HG02610 (cell line): ENCODE data around the gene ARL4D.
"Not testable (repeated sequence)": the region's sequence is repeated elsewhere in the genome, so short reads cannot be mapped to it uniquely, and the experiment has no call there.

Source experiments
- ATAC-seq: cut with Tn5 transposase; IDR thresholded peaks from one replicate; pipeline ENCODE4 v1.9.1; 2021; ENCODE audit warnings: mild to moderate bottlenecking, moderate library complexity; ENCODE audit not compliant: unreplicated experiment

ARL4D gene

DNA sequence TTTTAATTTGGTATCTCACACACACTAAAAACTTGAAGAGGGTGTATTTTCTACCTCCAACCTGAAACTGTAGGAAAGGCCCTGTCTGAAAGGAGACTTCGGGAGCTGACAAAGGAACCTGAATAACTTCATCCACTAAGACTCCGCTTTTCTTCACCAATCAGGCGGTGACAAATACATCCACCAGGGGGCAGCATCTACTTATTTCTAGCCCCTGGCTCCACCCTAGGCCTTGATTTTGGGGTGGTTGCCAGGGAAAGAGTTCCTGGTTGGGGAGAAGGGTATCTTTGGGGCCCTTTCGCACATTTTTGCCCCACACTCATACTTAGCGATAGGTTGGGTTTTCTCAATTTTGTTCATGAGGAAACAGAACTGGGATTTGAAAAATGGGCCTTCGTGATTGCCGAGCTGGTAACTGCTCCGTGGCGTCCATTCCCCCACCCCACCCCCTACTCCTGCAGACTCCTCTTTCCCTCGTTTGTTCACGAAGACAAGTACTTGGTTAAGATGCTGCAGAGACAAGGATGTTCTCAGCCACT lies 4.8 kb upstream of the ARL4D start:
- peak; percentile 40 for ATAC-seq

DNA sequence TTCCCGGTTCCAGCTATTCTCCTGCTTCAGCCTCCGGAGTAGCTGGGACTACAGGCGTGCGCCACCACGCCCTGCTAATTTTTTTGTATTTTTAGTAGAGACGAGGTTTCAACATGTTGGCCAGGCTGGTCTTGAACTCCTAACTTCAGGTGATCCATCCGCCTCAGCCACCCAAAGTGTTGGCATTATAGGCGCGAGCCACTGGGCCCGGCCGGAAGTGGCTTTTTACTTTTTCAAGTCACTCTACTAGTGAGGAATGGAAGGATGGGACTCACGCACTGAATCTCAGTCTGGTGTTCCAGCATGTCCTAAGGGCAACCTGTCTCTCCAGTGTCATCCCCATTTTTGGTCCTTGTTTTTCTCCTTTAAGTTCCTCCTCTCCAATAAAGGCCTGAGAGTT lies 4.1 kb upstream of the ARL4D start:
- not testable (repeated sequence) for ATAC-seq

DNA sequence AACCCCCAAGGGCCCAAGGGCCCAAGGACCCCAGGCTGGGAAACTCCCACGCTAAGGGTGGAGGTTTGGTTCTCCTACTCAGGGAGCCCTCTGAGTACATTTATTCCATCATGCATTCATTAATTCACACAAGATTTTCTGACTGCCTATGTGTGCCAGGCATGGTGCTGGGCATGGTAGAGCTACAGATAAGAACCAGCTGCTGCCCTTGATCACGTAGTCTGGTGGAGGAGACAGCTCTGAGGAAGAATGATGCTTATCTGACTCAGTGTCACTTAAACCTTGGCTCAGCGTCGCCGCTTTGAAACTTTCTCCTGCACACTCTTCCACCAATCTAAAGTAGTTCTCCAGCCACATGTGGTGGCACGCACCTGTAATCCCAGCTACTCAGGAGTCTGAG lies 3.6 kb upstream of the ARL4D start:
- ATAC-seq = no peak

DNA sequence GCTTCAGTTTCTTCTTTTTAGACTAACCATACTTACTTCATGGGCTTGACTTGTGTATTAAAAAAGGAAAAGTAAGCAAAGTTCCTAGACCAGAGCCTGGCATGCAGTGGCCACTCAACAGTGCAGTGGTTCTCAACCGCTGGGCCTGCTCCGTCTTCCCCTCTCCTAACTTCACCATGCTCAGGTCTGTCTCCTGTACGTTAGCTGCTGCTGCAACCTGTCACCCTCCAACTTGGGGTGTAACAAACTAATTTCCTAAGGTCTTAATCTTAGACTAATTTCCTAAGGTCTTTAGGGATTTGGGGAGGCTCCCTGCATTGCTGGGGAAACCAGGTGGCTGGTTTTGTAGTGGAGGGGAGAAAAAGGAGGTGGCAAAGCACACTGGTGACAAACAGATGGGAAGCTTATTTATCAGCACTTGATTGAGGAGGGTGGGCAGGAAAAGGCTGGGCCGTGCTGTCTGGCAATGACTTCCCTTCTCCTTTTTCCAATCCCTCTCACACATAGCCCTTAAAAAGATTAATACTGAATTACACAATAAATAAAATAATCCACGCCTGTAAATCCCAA lies 2.2 kb upstream of the ARL4D start:
- ATAC-seq = no peak

DNA sequence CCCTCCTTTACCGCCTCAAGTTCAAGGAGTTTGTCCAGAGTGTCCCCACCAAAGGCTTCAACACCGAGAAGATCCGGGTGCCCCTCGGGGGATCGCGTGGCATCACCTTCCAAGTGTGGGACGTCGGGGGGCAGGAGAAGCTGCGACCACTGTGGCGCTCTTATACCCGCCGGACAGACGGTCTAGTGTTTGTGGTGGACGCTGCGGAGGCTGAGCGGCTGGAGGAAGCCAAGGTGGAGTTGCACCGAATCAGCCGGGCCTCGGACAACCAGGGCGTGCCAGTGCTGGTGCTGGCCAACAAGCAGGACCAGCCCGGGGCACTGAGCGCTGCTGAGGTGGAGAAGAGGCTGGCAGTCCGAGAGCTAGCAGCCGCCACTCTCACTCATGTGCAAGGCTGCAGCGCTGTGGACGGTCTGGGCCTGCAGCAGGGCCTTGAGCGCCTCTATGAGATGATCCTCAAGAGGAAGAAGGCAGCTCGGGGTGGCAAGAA lies 1.1 kb downstream of the ARL4D start:
- ATAC-seq = no peak

DNA sequence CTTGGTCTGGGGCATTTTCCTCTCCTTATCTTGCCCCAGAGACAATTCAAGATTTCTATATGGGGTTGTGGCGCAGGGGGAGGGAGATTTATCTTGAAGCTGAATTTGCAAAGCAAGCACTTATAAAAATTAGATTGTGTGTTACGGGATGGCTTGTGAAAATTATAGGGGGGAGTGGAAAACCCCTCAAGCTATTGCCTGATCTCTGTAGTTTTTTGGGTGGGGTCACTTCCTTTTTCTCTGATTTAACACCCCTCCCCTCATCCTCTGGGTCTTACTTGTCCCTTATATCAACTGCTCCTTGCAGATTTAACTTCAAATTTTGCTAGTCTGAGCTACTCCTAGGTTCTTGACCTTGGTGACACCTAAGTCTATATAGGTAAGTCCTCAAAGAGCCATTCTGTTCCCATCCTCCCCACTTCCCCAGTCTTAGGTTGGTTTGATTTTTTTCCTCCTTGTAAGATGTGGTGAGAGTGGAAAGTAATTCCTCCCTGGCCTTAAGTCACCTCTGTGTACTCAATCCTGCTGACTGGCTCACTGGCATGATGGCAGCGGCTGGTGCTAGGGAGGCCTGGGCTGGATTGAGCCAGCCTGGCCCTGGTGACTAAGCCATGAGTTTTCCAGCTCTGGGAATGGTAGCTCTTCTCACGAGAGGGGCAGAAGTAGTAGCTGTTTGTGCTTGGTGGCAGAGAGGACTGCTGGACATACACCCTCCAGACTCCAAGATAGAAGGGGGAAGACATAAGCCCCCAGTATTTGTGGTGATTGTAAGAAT lies 2.3 kb downstream of the ARL4D start:
- no peak for ATAC-seq

DNA sequence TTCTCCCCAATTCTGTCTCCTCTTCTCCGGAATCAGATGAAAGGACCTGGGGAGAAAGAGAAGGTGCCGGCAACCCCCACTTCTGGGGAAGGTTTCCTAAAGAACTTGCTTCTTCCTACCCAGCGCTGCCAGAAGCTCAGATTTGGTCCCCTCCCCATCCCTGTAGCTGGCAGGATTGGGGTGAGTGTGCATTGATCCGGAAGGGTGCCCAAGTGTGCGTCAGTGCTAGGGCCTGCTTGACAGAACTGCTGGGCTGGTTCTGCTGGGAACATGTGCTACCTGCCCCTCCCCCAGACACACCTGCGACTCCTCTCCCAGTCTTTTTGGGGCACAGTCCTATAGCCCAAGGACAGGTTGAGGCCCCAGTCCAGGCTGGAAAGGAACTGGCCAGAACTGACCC lies 3.3 kb downstream of the ARL4D start:
- ATAC-seq = no peak

DNA sequence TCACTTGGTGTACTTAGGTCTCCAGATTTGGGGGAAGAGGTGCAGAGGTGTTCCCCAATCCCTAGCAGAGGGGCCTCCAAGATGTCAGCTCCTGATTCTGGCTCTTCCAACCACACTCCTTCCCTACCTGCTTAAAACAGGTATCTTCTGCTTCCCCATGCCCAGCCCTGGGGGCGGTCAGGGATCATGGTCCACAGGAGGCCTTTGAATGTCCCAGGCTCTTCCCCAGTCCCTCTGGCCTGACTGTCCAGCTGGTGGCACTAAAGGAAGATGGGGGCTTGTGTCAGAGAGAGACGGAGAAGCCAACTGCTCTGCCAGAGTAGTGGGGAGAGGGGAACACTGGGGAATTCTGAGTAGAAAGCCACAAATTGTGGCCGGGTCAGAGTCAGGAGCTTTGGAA lies 3.8 kb downstream of the ARL4D start:
- ATAC-seq = no peak

DNA sequence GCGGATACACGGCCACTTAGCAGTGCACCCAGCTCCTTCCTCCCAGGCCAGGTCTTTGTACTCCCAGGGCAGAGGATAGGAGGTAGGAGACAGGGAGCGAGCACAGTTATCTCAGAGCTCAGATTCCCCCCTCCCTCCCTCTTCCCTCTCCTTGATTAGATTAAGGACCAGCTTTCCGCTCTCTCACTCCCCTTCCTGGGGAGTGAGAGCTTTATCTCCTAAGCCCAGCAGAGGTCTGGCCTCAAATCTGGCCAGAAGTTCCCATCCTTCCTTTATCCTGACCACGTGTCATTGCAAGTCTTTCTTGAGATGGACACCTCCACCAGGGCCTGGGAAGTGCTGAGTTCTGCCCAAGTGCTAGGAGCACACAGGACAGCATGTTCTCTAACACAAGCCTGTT lies 5.1 kb downstream of the ARL4D start:
- ATAC-seq = no peak

DNA sequence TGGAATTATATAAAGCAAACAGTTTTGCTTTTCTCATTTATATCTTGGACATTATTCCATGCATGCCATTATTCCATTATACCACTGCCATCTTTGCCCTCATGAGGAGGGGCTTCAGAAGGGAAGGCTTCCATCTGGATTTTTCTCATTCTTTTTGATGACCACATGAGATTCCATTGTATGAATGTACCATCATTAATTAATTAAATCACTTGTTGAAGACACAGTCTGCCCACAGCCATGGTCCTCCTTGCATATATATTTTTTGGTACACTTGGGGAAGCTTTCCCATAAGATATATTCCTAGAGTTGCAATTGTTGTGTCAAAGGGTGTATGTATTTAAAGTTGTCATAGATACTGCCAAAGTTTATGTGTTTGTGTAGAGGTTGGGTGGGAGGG lies 7.1 kb downstream of the ARL4D start:
- no peak for ATAC-seq

DNA sequence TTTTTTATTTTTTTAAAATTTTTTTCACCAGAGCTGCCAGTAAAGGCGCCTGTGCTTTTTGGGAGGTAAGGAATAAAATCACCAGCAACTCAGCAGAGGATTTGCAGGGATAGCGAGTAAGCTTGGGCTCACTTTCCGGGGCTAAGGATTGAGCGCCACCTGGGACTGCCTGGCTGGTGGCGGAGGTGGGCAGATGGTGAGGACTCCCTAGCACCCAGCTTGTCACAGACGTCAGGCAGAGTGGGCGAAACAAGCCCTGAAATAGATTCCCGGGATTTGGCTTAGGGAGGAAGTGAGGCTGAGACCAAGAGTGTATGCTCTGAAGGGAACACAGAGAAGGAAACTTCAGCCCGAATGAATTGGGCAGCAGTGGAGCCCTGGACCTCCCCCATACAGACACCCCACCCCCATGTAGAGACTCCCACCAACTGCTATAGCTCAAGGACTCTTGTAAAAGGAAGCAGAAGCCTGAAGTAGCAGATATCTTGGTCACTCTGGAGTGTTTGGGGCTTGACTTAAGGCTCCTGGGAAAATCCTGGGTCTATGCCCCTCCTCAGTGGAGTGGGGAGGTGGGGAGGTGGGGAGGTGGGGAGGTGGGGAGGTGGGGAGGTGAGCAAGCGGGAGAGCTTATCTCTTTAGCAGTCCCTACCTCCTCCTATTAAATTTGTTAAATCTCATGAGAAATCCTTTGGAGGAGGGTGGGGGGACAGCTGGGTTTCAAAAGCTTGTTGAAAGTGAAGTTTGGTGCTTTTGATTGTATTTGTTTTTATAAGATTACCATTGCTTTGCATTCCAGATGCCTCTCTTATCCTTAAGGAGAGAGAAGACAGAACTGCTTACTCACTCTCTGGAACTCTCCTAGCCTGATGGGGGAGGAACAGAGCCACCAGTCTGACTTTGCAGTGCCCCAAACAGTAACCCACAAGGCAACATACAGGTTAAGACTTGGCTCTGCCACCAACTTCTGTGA lies 8.2 kb downstream of the ARL4D start:
- no peak for ATAC-seq

DNA sequence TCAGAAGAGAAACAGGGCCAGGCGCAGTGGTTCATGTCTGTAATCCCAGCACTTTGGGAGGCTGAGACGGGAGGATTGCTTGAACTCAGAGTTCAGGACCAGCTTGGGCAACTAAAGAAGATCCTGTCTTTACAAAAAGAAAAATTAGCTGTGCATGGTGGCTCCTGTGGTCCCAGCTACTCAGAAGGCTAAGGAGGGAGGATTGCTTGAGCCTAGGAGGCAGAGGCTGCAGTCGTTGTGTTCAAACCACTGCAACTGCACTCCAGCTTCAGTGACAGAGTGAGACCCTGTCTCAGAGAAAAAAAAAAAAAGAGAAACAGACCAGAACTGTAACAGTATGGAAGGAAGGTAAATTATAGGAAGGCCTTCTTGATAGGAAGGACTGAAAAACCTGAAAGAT lies 10.3 kb downstream of the ARL4D start:
- ATAC-seq = no peak

DNA sequence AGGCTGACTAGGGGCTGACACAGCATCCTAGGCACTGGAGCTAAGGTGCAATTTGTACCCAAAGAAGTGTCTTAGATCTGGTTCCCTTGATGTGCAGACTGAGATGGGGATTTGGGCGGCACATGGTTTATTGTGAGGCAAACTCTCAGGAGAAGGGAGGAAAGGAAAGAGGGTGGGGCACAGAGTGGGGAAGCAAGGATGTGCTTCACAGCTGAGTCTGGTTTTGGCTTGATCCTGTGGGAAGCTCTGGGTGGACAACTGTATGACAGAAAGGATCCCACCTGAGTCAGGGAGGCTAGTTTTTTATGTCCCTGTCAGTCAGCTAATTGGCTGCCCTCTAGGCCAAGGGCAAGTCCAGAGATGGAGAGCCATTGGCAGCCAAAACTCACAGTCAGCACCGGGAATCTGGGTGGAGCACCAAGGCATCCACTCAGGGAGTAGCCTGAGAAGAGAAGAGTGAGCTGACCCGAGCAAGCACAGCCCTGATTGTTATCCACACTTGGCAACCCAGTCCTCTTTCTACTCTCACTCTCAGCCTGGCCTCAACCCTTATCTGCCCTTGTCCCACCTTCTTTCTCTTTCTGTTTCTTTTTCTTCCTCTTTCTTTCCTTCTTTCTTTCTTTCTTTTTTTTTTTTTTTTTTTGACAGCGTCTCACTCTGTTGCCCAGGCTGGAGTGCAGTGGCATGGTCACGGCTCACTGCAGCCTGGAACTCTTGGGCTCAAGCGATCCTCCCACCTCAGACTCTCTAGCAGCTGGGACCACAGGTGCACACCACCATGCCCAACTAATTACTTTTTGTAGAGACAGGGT lies 12.0 kb downstream of the ARL4D start:
- no peak for ATAC-seq

DNA sequence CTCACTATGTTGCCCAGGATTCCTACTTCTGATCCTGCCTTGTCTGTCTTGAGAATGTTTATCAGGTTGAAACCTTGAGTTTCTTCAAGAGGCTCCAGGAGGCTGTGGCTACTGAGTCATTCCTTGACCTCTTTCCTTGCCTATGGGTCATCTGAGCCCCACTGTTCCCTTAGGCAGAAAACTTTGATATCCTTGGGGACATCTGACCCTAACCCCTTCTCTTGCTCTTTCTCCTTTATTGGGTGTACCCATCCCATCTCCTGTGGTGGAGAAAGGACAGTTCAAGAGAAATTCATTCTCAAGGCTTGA lies 12.5 kb downstream of the ARL4D start:
- ATAC-seq = no peak

DNA sequence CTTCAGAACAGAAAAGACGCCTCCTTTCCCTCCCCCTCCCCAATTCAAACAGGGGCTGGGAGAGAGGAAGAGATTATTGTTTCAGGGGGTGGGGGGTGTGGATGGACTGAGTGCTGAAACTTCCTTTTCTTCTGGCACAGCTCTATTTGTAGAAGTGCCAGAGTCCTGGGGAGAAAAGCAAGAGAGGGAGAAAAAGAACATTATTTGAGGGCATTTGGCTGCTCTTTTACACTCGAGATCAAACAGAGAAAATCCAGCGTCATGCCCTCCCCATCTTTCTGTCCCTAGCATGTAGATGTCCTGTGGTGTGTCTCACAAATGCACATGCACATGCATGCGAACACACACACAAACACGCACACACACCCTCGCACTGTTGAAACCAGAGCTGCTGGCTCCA lies 13.0 kb downstream of the ARL4D start:
- no peak for ATAC-seq

DNA sequence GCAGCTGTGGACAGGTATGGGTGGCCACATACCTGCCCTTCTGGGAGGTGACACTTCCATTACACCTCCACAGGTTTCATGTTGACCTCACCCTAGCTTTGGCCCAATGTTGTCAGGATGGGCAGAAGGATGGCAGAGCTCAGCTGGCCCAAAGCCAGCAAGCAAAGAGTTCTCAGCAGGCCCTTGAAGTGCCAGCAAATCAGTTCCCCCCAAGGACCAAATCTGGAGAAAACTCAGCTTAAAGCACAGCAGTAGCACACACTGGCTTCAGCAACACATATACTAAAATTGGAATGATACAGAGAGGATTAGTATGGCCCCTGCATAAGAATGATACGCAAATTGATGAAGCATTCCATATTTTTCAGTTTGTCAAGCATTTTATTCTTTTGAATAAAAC lies 13.4 kb downstream of the ARL4D start:
- no peak for ATAC-seq

DNA sequence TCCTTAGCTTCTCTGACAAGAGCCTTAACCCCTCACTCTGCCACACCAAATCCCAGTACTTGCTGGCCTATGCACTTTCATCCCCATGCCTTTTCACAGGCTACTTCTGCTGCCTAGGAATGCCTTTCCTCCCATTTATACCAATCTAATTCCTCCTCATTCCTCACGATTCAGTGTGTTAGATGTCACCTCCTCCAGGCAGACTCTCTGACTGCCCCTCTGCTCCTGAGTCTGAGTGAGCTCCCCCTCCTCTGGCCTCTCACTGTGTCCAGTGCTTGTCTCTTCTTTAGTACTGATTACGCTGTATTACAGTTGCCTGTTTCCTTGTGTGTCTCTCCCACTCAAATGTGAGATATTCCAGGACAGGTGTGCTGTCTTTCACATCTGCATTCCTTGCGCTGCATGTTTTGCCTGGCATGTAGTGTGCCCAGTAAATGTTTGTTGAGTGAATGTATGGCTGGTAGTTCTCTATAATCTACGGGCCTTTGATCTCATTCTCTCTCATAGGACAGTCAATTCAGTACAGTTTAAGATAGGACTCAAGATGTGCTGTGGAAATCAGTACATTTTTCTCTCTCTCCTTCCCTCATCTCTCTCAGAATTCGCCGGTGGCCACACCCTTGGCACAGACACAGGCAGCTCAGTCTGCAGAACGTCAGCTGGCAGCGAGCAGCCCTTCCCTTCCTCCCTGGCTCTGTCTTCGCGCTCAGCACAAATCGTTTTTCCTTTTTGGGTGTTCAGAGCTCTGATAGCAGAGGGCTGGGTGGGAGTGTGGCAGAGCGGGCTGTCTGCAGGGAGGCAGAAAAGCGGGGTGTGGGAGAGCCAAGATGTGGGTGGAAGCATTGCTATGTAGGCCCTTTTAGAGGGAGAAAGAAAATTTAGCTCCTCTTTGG lies 18.5 kb downstream of the ARL4D start:
- no peak for ATAC-seq

DNA sequence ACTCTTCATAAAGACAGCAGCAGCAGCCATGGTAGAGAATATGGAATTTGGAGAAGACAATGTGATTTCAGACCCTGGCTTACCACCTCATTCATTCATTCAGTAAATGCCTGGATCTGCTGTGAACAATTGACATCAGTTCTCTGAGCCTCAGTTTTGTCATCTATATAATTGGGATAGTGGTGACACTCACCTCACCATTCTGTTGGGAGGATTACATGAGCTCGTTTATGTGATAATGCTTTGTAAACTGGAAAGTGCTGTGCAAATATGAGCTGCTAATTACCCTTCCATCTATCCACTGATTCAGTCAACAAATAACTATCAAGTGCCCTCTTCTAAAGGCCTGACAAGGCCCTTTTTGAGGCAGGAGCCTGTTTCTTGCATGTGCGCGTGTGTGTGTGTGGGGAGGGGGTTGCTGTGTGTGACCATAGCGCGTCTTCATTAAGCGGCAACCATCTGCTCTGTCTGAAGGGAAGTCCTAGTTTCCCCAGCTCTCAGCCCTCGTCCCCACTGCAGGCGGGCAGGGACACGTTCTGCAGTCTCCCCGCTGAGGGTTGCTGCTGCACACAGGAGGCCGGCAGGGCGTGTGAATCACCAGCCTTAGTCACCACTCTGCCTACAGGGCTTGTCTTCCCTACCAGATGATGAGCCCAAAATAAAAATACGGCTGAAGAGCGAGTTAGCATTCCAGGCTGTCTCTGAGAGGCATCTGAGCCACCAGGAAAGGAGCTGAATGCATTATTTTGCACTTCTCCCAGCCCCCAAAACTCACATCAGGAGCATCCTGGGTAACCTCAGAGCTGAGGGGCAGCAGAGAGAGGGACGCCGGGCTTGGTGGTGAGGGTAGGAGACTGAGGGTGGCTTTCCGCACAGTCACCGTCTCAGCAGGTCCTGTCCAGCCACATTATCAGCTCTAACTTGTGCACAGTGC lies 19.9 kb downstream of the ARL4D start:
- no peak for ATAC-seq
